ENCODE data around the gene FGFR2.

Gene FGFR2

DNA sequence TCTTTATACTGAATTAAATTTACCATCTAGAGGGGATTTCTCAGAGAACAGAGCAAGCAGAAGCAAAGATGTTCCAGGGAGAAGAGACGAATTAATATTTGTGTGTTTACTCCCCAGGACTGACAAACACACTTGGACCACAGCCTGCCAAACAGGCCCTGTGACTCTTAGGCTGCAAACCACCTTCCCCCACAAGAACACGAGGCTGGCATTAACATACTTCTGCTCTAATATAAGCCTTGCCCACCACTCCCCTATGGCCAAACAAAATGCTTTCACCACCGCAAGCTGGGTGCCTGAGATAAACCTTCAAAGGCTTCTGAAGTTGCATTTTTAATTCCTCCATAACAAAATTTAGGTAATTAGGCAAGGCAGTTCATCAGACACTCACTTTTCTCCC is 88.4 kb downstream of the FGFR2 start:
- Histone ChIP-seq H2AFZ (ENCODE audit: low read length, unreplicated experiment) (no peak overlapping the region), H3K27ac (ENCODE audit: low read depth, low read length) (no peak overlapping the region), H3K4me1 (ENCODE audit: control insufficient read depth, insufficient read depth, low read length, unreplicated experiment) (no peaks in the 10 kb centered on the region), H3K27me3 (ENCODE audit: insufficient read depth, low read length) (no peaks in the 10 kb centered on the region), H3K36me3 (ENCODE audit: insufficient read depth, low read length) (no peaks in the 10 kb centered on the region), H3K4me3 (ENCODE audit: low read depth, low read length) (no peak overlapping the region), H3K79me2 (ENCODE audit: control insufficient read depth, insufficient read depth, low read length, unreplicated experiment) (no peaks in the 10 kb centered on the region)

DNA sequence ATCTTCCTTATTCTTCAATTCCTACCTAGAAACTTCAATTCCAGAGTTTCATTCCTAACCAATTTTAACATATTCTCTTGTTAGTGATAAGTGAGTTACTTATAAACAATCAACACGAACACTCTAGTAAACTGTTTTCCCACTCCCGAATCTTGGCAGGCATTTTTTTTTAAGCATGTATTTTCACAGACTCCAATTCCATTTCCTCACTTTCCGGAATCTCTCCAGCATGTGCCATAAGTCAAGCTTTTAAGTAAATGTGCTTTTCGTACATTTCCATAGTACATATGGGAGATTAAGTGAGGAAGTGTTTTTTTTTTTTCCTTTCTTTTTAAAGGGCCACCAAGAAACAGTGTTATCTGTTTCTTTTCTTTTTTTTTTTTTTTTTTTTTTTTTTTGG is 89.1 kb downstream of the FGFR2 start:
- no peaks in the 10 kb centered on the region for H3K27me3 ChIP-seq (ENCODE audit: insufficient read depth, low read length)

DNA sequence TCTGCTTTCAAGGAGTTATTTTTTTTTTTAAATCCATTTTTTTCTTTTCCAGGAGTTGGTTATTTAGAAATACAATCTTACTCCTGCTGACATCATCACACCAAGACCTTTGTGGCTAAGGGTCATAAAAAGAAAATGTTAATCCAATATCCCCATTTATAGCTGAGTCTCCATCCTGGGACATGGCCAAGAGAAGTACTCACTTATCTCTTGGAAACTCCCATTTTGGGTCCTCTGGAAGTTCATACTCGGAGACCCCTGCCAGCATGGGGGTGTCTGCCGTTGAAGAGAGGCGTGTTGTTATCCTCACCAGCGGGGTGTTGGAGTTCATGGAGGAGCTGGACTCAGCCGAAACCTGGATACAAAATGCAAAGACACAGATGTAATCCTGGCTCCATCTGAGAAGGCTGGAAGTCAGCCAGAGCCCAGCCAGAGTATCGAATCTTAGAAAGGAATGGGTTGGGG is 94.6 kb downstream of the FGFR2 start:
- Histone ChIP-seq H3K27ac (ENCODE audit: low read depth, low read length) (no peak overlapping the region), H3K27me3 (ENCODE audit: insufficient read depth, low read length) (no peaks in the 10 kb centered on the region), H3K4me3 (ENCODE audit: low read depth, low read length) (no peak overlapping the region), H2AFZ (ENCODE audit: low read length, unreplicated experiment) (no peak overlapping the region), H3K4me1 (ENCODE audit: control insufficient read depth, insufficient read depth, low read length, unreplicated experiment) (no peaks in the 10 kb centered on the region), H3K79me2 (ENCODE audit: control insufficient read depth, insufficient read depth, low read length, unreplicated experiment) (no peaks in the 10 kb centered on the region), H3K36me3 (ENCODE audit: insufficient read depth, low read length) (no peaks in the 10 kb centered on the region)

More for the DNA sequence above, 89.1 kb downstream of the FGFR2 start:
- Histone ChIP-seq H2AFZ (ENCODE audit: low read length, unreplicated experiment) (no peak overlapping the region), H3K36me3 (ENCODE audit: insufficient read depth, low read length) (no peaks in the 10 kb centered on the region), H3K27ac (ENCODE audit: low read depth, low read length) (no peak overlapping the region), H3K4me3 (ENCODE audit: low read depth, low read length) (no peak overlapping the region), H3K4me1 (ENCODE audit: control insufficient read depth, insufficient read depth, low read length, unreplicated experiment) (no peaks in the 10 kb centered on the region), H3K79me2 (ENCODE audit: control insufficient read depth, insufficient read depth, low read length, unreplicated experiment) (no peaks in the 10 kb centered on the region)

DNA sequence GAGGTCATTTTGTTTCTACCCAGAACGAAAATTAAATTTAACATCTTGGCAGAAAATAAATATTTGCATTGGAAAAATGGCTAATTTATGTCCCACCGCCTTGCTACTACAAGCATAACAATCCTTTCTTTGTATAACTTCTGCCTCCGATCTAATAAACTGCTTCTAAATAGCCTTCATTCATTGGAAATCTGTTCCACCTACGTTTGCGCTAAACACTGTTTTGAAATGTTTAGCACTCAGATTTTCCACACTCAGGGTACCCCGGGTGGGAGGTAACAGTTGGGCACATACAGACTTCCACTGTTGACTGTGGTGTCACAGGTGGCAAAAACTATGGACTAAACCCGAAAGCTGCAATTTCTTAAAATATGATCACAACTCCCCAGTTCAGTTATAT is 96.4 kb downstream of the FGFR2 start:
- Histone ChIP-seq H3K27me3 (ENCODE audit: insufficient read depth, low read length) (no peaks in the 10 kb centered on the region), H3K79me2 (ENCODE audit: control insufficient read depth, insufficient read depth, low read length, unreplicated experiment) (no peaks in the 10 kb centered on the region), H2AFZ (ENCODE audit: low read length, unreplicated experiment) (no peak overlapping the region), H3K4me3 (ENCODE audit: low read depth, low read length) (no peak overlapping the region), H3K36me3 (ENCODE audit: insufficient read depth, low read length) (no peaks in the 10 kb centered on the region), H3K27ac (ENCODE audit: low read depth, low read length) (no peak overlapping the region), H3K4me1 (ENCODE audit: control insufficient read depth, insufficient read depth, low read length, unreplicated experiment) (no peaks in the 10 kb centered on the region)

DNA sequence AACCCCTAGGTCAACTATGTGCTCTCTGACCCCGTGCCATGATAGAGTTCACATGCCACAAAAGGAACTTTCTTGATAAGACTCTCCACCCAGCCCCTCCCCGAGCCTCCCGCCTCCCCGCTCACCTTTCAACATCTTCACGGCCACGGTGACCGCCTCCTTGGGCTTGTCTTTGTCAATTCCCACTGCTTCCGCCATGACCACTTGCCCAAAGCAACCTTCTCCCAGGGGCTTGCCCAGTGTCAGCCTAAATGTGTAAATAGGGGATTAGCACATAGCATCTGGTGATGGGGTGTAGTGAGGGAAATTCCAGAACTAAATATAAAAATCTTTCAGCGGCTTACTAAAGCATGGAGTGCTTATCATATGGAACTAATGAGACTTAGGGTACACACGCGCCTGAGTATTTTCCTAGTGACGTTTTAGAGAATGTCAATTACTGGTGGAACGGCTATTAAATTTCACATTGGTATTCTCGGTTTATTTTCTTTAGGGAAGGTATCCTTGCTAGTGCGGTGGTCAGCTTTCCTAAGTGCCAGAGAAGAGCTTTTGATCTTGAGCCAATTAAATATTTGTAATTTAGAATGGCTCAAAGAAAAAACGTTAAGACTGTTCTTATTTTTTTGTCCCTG is 97.4 kb downstream of the FGFR2 start:
- Histone ChIP-seq H3K4me3 (ENCODE audit: low read depth, low read length) (no peak overlapping the region), H3K27me3 (ENCODE audit: insufficient read depth, low read length) (no peaks in the 10 kb centered on the region), H3K27ac (ENCODE audit: low read depth, low read length) (no peak overlapping the region), H3K4me1 (ENCODE audit: control insufficient read depth, insufficient read depth, low read length, unreplicated experiment) (no peaks in the 10 kb centered on the region), H3K36me3 (ENCODE audit: insufficient read depth, low read length) (no peaks in the 10 kb centered on the region), H3K79me2 (ENCODE audit: control insufficient read depth, insufficient read depth, low read length, unreplicated experiment) (no peaks in the 10 kb centered on the region), H2AFZ (ENCODE audit: low read length, unreplicated experiment) (no peak overlapping the region)

DNA sequence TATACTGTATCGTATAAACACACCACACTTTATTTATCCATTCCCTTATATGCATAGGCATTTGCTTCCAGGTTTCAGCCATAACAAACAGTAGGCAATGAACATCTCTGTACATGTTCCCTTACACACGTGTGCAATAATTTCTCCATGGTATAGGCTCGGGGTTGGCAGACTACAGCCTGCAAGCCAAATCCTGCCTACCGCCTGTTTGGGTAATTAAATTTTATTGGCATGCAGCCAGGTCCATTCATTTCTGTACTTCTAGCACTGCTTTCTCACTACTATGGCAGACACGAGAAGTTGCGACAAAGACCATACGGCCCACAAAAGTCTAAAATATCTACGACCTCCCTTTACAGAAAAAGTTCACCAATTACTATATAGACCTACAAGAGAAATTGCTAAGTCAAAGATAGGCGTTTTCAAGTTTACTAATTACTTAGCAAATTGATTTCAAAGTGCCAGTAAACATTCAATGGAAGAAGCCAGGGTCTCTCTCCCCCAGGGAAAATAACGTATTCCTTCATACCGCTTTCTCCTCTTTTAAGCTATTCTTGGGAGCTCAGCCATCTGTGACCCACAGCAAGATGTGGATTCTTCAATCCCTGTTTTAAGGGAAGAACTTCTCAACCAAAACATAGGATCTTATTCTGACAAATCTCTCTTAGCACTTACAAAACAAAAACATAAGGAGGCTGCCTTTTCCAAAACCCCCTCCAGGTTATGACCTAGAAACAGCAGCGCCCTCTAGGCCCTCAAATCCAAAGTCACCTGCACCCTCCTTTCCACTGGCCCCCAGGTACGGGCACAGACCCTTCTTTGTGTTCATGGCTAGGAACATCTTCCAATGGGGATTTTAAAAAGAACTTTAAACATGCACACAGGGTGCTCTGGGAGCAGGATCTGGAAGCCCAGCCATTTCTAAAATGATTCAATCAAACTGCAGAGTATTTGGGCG is 100.5 kb downstream of the FGFR2 start:
- Histone ChIP-seq H3K27ac (ENCODE audit: low read depth, low read length) (no peak overlapping the region), H2AFZ (ENCODE audit: low read length, unreplicated experiment) (no peak overlapping the region), H3K79me2 (ENCODE audit: control insufficient read depth, insufficient read depth, low read length, unreplicated experiment) (no peaks in the 10 kb centered on the region), H3K36me3 (ENCODE audit: insufficient read depth, low read length) (no peaks in the 10 kb centered on the region), H3K4me3 (ENCODE audit: low read depth, low read length) (no peak overlapping the region), H3K4me1 (ENCODE audit: control insufficient read depth, insufficient read depth, low read length, unreplicated experiment) (no peaks in the 10 kb centered on the region), H3K27me3 (ENCODE audit: insufficient read depth, low read length) (no peaks in the 10 kb centered on the region)

DNA sequence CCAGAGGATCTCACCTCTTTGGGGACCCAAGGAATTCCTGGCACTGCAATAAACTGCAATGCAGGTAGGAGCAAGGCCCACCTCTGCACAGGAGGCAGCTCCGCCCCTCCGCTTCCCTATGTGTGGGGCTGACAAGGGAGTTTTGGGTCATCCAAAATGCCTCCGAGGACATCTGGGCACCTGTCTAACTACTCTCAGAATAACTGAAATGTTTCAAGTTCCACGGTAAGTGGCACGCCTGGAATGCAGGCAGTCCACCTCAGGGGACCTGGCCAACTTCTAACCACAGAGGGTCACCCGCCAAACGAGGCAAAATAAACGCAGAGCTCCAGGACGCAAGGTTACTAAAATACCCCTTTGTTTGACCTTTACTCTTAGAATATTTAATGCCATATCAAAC is 102.5 kb downstream of the FGFR2 start:
- Histone ChIP-seq H3K4me3 (ENCODE audit: low read depth, low read length) (no peak overlapping the region), H3K27me3 (ENCODE audit: insufficient read depth, low read length) (no peaks in the 10 kb centered on the region), H3K4me1 (ENCODE audit: control insufficient read depth, insufficient read depth, low read length, unreplicated experiment) (no peaks in the 10 kb centered on the region), H3K36me3 (ENCODE audit: insufficient read depth, low read length) (no peaks in the 10 kb centered on the region), H3K79me2 (ENCODE audit: control insufficient read depth, insufficient read depth, low read length, unreplicated experiment) (no peaks in the 10 kb centered on the region), H3K27ac (ENCODE audit: low read depth, low read length) (no peak overlapping the region), H2AFZ (ENCODE audit: low read length, unreplicated experiment) (no peak overlapping the region)

DNA sequence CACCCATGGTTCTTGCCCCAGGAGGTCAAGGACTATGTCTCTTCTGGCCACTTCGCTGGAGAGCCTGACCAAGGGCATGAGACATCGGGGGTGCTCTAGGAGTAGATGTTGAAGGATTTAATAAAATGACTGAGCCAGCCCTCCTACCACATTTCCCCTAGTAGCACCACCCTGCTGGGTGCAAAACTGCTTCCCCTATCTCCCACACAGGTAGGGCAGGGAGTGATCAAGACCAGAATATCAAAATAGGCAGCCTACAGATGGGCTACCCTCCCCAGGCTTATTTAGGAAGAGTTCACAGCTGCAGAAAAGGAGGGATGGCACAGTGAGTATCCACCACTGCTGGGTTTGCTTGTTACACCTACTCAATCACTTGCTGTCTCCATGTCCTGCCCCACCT is 103.9 kb downstream of the FGFR2 start:
- Histone ChIP-seq H3K27me3 (ENCODE audit: insufficient read depth, low read length) (no peaks in the 10 kb centered on the region), H3K4me3 (ENCODE audit: low read depth, low read length) (no peak overlapping the region), H3K79me2 (ENCODE audit: control insufficient read depth, insufficient read depth, low read length, unreplicated experiment) (no peaks in the 10 kb centered on the region), H3K4me1 (ENCODE audit: control insufficient read depth, insufficient read depth, low read length, unreplicated experiment) (no peaks in the 10 kb centered on the region), H3K27ac (ENCODE audit: low read depth, low read length) (no peak overlapping the region), H3K36me3 (ENCODE audit: insufficient read depth, low read length) (no peaks in the 10 kb centered on the region), H2AFZ (ENCODE audit: low read length, unreplicated experiment) (no peak overlapping the region)

DNA sequence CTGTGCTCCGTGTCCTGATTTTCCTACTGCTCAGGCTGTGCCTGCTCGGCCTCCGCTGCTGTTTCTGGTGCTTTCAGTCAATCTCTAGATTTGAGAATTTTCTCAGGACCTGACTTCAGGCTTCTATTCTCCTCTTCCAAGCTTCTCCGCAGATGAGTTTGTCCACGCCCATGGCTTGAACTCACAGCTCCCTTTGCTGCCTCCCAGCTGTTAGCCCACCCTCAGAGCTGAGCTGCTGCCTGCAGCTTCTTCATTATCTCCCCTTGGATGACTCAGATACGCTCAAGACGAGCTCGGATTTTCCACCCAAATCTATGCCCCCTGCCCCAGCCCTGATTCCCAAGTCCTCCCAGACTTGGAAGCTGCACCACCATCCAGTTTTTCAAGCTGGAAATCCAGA is 104.7 kb downstream of the FGFR2 start:
- H3K36me3 ChIP-seq (ENCODE audit: insufficient read depth, low read length) = no peaks in the 10 kb centered on the region
- no peak overlapping the region for H3K27ac ChIP-seq (ENCODE audit: low read depth, low read length)
- H3K79me2 ChIP-seq (ENCODE audit: control insufficient read depth, insufficient read depth, low read length, unreplicated experiment) = no peaks in the 10 kb centered on the region
- no peaks in the 10 kb centered on the region for H3K27me3 ChIP-seq (ENCODE audit: insufficient read depth, low read length)
- H2AFZ ChIP-seq (ENCODE audit: low read length, unreplicated experiment) = no peak overlapping the region
- no peaks in the 10 kb centered on the region for H3K4me1 ChIP-seq (ENCODE audit: control insufficient read depth, insufficient read depth, low read length, unreplicated experiment)
- H3K4me3 ChIP-seq (ENCODE audit: low read depth, low read length) = no peak overlapping the region

DNA sequence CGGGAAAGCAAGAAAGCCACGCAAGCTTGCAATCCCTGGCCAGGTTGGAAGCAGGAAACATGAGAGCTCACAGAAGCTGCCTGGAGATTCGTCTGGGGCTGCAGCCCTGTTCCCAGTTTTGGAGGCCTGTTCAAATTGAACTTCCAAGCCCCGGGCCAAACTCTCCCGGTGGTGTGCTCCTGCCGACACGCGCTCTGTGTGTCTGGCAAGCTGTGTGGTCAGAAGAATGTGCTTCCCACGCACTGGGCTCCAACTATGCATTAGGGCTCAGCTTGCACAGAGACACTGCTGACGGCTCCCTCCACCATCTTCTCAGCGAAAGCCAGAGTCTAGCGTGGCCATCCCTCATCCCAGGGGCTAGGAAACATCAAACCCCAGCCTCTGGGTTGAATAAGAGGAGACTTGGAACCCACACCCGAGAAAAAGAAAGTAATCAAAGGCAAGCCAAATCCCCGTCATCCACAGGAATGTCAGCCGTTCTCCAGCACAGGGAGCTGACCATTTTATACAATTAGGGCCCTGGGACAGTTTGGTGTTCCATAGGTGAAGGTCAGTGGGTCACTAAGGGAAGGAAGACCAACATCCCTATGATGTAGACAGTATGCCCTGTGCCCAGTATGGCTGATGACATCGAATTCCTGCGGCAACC is 107.2 kb downstream of the FGFR2 start:
- no peak overlapping the region for H3K4me3 ChIP-seq (ENCODE audit: low read depth, low read length)
- H3K79me2 ChIP-seq (ENCODE audit: control insufficient read depth, insufficient read depth, low read length, unreplicated experiment) = no peaks in the 10 kb centered on the region
- H2AFZ ChIP-seq (ENCODE audit: low read length, unreplicated experiment) = no peak overlapping the region
- no peaks in the 10 kb centered on the region for H3K4me1 ChIP-seq (ENCODE audit: control insufficient read depth, insufficient read depth, low read length, unreplicated experiment)
- no peak overlapping the region for H3K27ac ChIP-seq (ENCODE audit: low read depth, low read length)
- no peaks in the 10 kb centered on the region for H3K27me3 ChIP-seq (ENCODE audit: insufficient read depth, low read length)
- H3K36me3 ChIP-seq (ENCODE audit: insufficient read depth, low read length) = no peaks in the 10 kb centered on the region
